Endothelial cell of umbilical vein (primary cell): Measurements from ENCODE around the gene MAEL. TPM values are rescaled to one million over a fixed set of nuclear protein-coding genes. Genes with fewer than 3 reads are reported as not detected.

ENCODE experiments used
- BruUV-seq: library from RNA; stranded (reverse); fragments of 400-500 nt; replicated peaks from 2 replicates; lab custom pipeline; 2021; lab: Mats Ljungman, UMichigan
- CTCF ChIA-PET: fragments of 300-600, 350-600 bp; sonication (Branson Sonifier 250); formaldehyde crosslinking; loops from one replicate; lab custom pipeline; 2021; ENCODE audit warnings: antibody characterized with exemption, inconsistent platforms; lab: Charles Lee
- POLR2A ChIA-PET: fragments of 300-600, 350-600 bp; sonication (Branson Sonifier 250); formaldehyde crosslinking; loops from one replicate; lab custom pipeline; 2021; ENCODE audit warnings: antibody characterized with exemption, inconsistent platforms; lab: Charles Lee
- DNase-seq: peaks from one replicate; pipeline ENCODE4 v3.0.0-alpha.2; 2011; ENCODE audit warnings: low read depth, low spot score
- FAIRE-seq: peaks from 2 replicates; lab custom pipeline; 2011; peaks lifted over from hg19 to GRCh38; lab: Jason Lieb, UNC
- H2AFZ ChIP-seq: 2 replicates; pipeline ENCODE4 v1.6.0; 2012; ENCODE audit warnings: low read depth, low read length, control low read depth, inconsistent platforms
- H3K27ac ChIP-seq: 2 replicates; pipeline ENCODE4 v1.5.1; 2011; ENCODE audit warnings: low read depth, mild to moderate bottlenecking, control low read depth, low read length, moderate library complexity; ENCODE audit not compliant: insufficient read depth
- H3K27me3 ChIP-seq, 2 experiments: 2 replicates each; pipeline versions ENCODE4 v1.6.0 to v1.6.1; 2011; ENCODE audit warnings: low read length in 2 of 2, mixed read lengths in 1 of 2; ENCODE audit not compliant: control insufficient read depth in 2 of 2, insufficient read depth in 2 of 2
- H3K36me3 ChIP-seq, 2 experiments: 2 replicates in 1 of 2; 3 replicates in 1 of 2; pipeline ENCODE4 v1.5.1; 2011; ENCODE audit warnings: low read length in 2 of 2, mild to moderate bottlenecking in 1 of 2, moderate library complexity in 1 of 2; ENCODE audit not compliant: control insufficient read depth in 2 of 2, insufficient read depth in 2 of 2; ENCODE audit errors: extremely low read depth in 1 of 2
- H3K4me1 ChIP-seq: 3 replicates; pipeline ENCODE4 v1.5.1; 2011; ENCODE audit warnings: mild to moderate bottlenecking, low read length; ENCODE audit not compliant: control insufficient read depth, insufficient read depth; ENCODE audit errors: extremely low read depth
- H3K4me2 ChIP-seq: 2 replicates; pipeline ENCODE4 v1.6.1; 2011; ENCODE audit warnings: low read length, control low read depth, mixed read lengths; ENCODE audit not compliant: insufficient read depth
- H3K4me3 ChIP-seq, 3 experiments: fragments of 200-600 bp in 1 of 3; sonication (generic), shearing (Covaris generic) in 1 of 3; replicated peaks in 1 of 3; 2 replicates each; pipeline ENCODE4 v1.5.1; 2011 to 2016; ENCODE audit warnings: control low read depth in 3 of 3, low read length in 3 of 3, mild to moderate bottlenecking in 2 of 3, inconsistent platforms in 1 of 3, low read depth in 1 of 3, moderate library complexity in 1 of 3; ENCODE audit not compliant: insufficient read depth in 1 of 3
- H3K79me2 ChIP-seq: 2 replicates; pipeline ENCODE4 v1.6.0; 2012; ENCODE audit warnings: low read length, inconsistent platforms; ENCODE audit not compliant: control insufficient read depth, insufficient read depth
- H3K9ac ChIP-seq: replicated peaks from 2 replicates; pipeline ENCODE3; 2011; ENCODE audit warnings: low read length, control low read depth; ENCODE audit not compliant: insufficient read depth; ENCODE audit errors: extremely low read depth
- H3K9me1 ChIP-seq: replicated peaks from 3 replicates; pipeline ENCODE4 v1.6.0; 2011; ENCODE audit warnings: mild to moderate bottlenecking, low read length; ENCODE audit not compliant: control insufficient read depth, insufficient read depth; ENCODE audit errors: extremely low read depth
- H3K9me3 ChIP-seq: replicated peaks from 2 replicates; pipeline ENCODE4 v1.5.1; 2012; ENCODE audit warnings: low read length, inconsistent platforms; ENCODE audit not compliant: control insufficient read depth, insufficient read depth
- H4K20me1 ChIP-seq: replicated peaks from 2 replicates; pipeline ENCODE3; 2011; ENCODE audit warnings: mild to moderate bottlenecking, low read length; ENCODE audit not compliant: control insufficient read depth, insufficient read depth; ENCODE audit errors: extremely low read depth
- EZH2 ChIP-seq: IDR thresholded peaks from 2 replicates; pipeline ENCODE4 v1.6.1; 2012; ENCODE audit warnings: borderline replicate concordance, low read depth, mild to moderate bottlenecking, moderate library complexity, low read length, inconsistent platforms; ENCODE audit not compliant: severe bottlenecking
- FOS ChIP-seq: IDR thresholded peaks from 2 replicates; pipeline ENCODE4 v1.6.1; 2011; ENCODE audit warnings: mild to moderate bottlenecking, low read length, moderate library complexity, borderline replicate concordance; ENCODE audit not compliant: insufficient read depth
- GATA2 ChIP-seq: IDR thresholded peaks from 2 replicates; pipeline ENCODE4 v1.7.0; 2011; ENCODE audit warnings: low read depth, mild to moderate bottlenecking, moderate library complexity, mixed read lengths, low read length; ENCODE audit not compliant: insufficient read length, insufficient read depth
- JUN ChIP-seq: IDR thresholded peaks from 2 replicates; pipeline ENCODE4 v1.6.1; 2011; ENCODE audit warnings: borderline replicate concordance, low read depth; ENCODE audit not compliant: insufficient read length, insufficient read depth
- MYC ChIP-seq: IDR thresholded peaks from one replicate; pipeline ENCODE4 v1.6.1; 2011; ENCODE audit warnings: mild to moderate bottlenecking, low read depth, low read length
- POLR2A ChIP-seq: IDR thresholded peaks from 2 replicates; pipeline ENCODE4 v1.6.1; 2012; ENCODE audit warnings: low read depth, mild to moderate bottlenecking, control low read depth, low read length
- POLR2AphosphoS5 ChIP-seq: IDR thresholded peaks from 2 replicates; pipeline ENCODE4 v1.6.1; 2012; ENCODE audit warnings: low read depth, mild to moderate bottlenecking, control low read depth, low read length, moderate library complexity; ENCODE audit not compliant: insufficient read depth
- dilution Hi-C: fragments of 300-500 bp; cut with MboI; formaldehyde crosslinking; loops from one replicate; pipeline ENCODE4 v1.15.0; 2019; ENCODE audit warnings: low sequenced_read_pairs; ENCODE audit not compliant: extremely low pct_ligation_motif_present
- intact Hi-C: fragments of 100-400 bp; cut with micrococcal nuclease; formaldehyde crosslinking; loops from one replicate; pipeline ENCODE4 v1.10.0; 2022
- polyA plus RNA-seq, 4 experiments: library from polyadenylated mRNA; depleted of rRNA in 3 of 4; stranded (reverse) in 3 of 4; unstranded in 1 of 4; fragments of >200 nt; gene quantifications; 2 replicates each; pipeline versions ENCODE4 v1.2.1 to v1.2.3, GENCODE V29; 2011 to 2012; ENCODE audit warnings: missing spikeins in 1 of 4
- total RNA-seq: library from RNA; stranded (reverse); gene quantifications from 2 replicates; pipeline ENCODE4 v1.2.3, GENCODE V29; 2021
- TF ChIP-seq, protein P1 (sequence below), 2 donors: IDR thresholded peaks; 1 replicate in 1 of 2; 2 replicates in 1 of 2; pipeline ENCODE4 v1.5.1; 2011; ENCODE audit warnings: low read length in 2 of 2, mild to moderate bottlenecking in 2 of 2, moderate library complexity in 2 of 2, control low read depth in 1 of 2, inconsistent platforms in 1 of 2, low read depth in 1 of 2; ENCODE audit not compliant: insufficient read depth in 1 of 2; ENCODE audit errors: extremely low read depth in 1 of 2
- TF ChIP-seq, protein P2 (sequence below): IDR thresholded peaks from 2 replicates; pipeline ENCODE4 v1.6.1; 2011; ENCODE audit not compliant: insufficient read depth, insufficient read length

The MAEL gene
- total and polyA plus RNA-seq, 2 donors (not counting 3 experiments of a cell fraction or from before 2014, with no cell fraction given), result 0.04 TPM; not detected in 1

DNA sequence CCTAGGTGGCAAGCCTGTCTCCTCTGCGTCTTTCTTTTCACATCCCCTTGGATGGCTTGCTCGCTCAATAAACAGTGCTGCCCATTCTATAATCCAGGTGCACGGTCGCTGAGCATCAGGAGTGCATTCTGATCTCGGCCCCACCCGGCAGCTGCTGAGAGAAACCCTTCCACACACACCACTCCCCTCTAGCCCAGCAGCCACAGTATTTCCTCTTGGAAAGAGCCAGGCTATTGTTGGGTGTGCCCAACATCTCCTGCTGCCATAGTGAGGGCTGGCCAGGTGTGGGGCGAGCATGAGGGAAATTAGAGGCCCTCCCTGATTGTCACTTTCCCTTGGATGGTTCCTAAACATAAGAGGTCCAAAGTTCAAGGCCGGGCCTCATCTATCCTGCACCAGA lies 76.4 kb downstream of the MAEL start:
- intact Hi-C loops, result loop anchor here (5.0 kb wide), 2 partner anchors 57 to 622 kb away; no protein-coding TSS in a partner anchor
- no peak for DNase-seq
- TF ChIP-seq GATA2 (no peak), POLR2A (no peak), EZH2 (no peak), JUN (no peak), FOS (no peak), MYC (no peak), POLR2AphosphoS5 (no peak)
- TF ChIP-seq, protein P1, sequence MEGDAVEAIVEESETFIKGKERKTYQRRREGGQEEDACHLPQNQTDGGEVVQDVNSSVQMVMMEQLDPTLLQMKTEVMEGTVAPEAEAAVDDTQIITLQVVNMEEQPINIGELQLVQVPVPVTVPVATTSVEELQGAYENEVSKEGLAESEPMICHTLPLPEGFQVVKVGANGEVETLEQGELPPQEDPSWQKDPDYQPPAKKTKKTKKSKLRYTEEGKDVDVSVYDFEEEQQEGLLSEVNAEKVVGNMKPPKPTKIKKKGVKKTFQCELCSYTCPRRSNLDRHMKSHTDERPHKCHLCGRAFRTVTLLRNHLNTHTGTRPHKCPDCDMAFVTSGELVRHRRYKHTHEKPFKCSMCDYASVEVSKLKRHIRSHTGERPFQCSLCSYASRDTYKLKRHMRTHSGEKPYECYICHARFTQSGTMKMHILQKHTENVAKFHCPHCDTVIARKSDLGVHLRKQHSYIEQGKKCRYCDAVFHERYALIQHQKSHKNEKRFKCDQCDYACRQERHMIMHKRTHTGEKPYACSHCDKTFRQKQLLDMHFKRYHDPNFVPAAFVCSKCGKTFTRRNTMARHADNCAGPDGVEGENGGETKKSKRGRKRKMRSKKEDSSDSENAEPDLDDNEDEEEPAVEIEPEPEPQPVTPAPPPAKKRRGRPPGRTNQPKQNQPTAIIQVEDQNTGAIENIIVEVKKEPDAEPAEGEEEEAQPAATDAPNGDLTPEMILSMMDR (IDR thresholded peaks at IDR 0.05; ENCODE audit: extremely low read depth in 1 of 2, insufficient read depth in 1 of 2, low read depth in 1 of 2, low read length in 2 of 2), result no peak
- TF ChIP-seq, protein P2, sequence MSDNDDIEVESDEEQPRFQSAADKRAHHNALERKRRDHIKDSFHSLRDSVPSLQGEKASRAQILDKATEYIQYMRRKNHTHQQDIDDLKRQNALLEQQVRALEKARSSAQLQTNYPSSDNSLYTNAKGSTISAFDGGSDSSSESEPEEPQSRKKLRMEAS, result no peak

More for the DNA sequence above, 76.4 kb downstream of the MAEL start:
- Histone ChIP-seq H3K79me2 (no peaks in the 10 kb centered on the region), H4K20me1 (no peaks in the 10 kb centered on the region), H3K27ac (no peak overlapping the region), H3K9me1 (no peaks in the 10 kb centered on the region), H3K4me3 (no peak overlapping the region), H3K27me3 (peaks cover 0 to 9% of the 10 kb centered on the region in 2 experiments), H3K4me2 (no peak overlapping the region), H3K9me3 (no peaks in the 10 kb centered on the region), H3K9ac (no peak overlapping the region), H2AFZ (no peak overlapping the region), H3K36me3 (no peaks in the 10 kb centered on the region), H3K4me1 (no peaks in the 10 kb centered on the region)
- CTCF ChIA-PET, result interaction anchor here (1.3 to 12.6 kb wide), 6 partner anchors 155 to 493 kb away, joined by 4 to 509 read pairs (median 17); partner anchors contain the start of genes CREG1 and POU2F1
- dilution Hi-C loops, result no loop called here
- no TSS peak for BruUV-seq
- POLR2A ChIA-PET, result no interaction called here
- FAIRE-seq, result no peak
